ENCODE results near the gene LPP.

The LPP gene

GRCh38 chr3:188270423-188270972 is 116.5 kb downstream of the LPP start:
- DNase-seq (ENCODE audit: low read depth in 2 of 2, low spot score in 1 of 2) = no peak

- DNase-seq (ENCODE audit: low read depth in 2 of 2, low spot score in 1 of 2) = no peak
Measured at GRCh38 chr3:188271226-188271914, 117.4 kb downstream of the LPP start.

- DNase-seq (ENCODE audit: low read depth in 2 of 2, low spot score in 1 of 2) = no peak
Measured at GRCh38 chr3:188272481-188273372, 118.8 kb downstream of the LPP start.

GRCh38 chr3:188274249-188274915 is 120.4 kb downstream of the LPP start:
- no peak for DNase-seq (ENCODE audit: low read depth in 2 of 2, low spot score in 1 of 2)

GRCh38 chr3:188276375-188276774 is 122.4 kb downstream of the LPP start:
- no peak for DNase-seq (ENCODE audit: low read depth in 2 of 2, low spot score in 1 of 2)

- no peak for DNase-seq (ENCODE audit: low read depth in 2 of 2, low spot score in 1 of 2)
Measured at GRCh38 chr3:188278717-188279324, 124.9 kb downstream of the LPP start.

- DNase-seq (ENCODE audit: low read depth in 2 of 2, low spot score in 1 of 2) = no peak
Measured at GRCh38 chr3:188279502-188280335, 125.8 kb downstream of the LPP start.

GRCh38 chr3:188280627-188281026 is 126.7 kb downstream of the LPP start:
- DNase-seq (ENCODE audit: low read depth in 2 of 2, low spot score in 1 of 2) = no peak

- no peak for DNase-seq (ENCODE audit: low read depth in 2 of 2, low spot score in 1 of 2)
Measured at GRCh38 chr3:188282871-188283270, 128.9 kb downstream of the LPP start.

GRCh38 chr3:188283347-188283746 is 129.4 kb downstream of the LPP start:
- no peak for DNase-seq (ENCODE audit: low read depth in 2 of 2, low spot score in 1 of 2)

GRCh38 chr3:188284455-188285212 is 130.7 kb downstream of the LPP start:
- no peak for DNase-seq (ENCODE audit: low read depth in 2 of 2, low spot score in 1 of 2)

- no peak for DNase-seq (ENCODE audit: low read depth in 2 of 2, low spot score in 1 of 2)
Measured at GRCh38 chr3:188286087-188286513, 132.1 kb downstream of the LPP start.

GRCh38 chr3:188287339-188287738 is 133.4 kb downstream of the LPP start:
- DNase-seq (ENCODE audit: low read depth in 2 of 2, low spot score in 1 of 2) = no peak

GRCh38 chr3:188287762-188288505 is 134.0 kb downstream of the LPP start:
- no peak for DNase-seq (ENCODE audit: low read depth in 2 of 2, low spot score in 1 of 2)

- no peak for DNase-seq (ENCODE audit: low read depth in 2 of 2, low spot score in 1 of 2)
Measured at GRCh38 chr3:188292251-188292650, 138.3 kb downstream of the LPP start.

GRCh38 chr3:188292827-188293226 is 138.9 kb downstream of the LPP start:
- no peak for DNase-seq (ENCODE audit: low read depth in 2 of 2, low spot score in 1 of 2)

- DNase-seq (ENCODE audit: low read depth in 2 of 2, low spot score in 1 of 2) = no peak
Measured at GRCh38 chr3:188294113-188294512, 140.2 kb downstream of the LPP start.

GRCh38 chr3:188294823-188295487 is 141.0 kb downstream of the LPP start:
- no peak for DNase-seq (ENCODE audit: low read depth in 2 of 2, low spot score in 1 of 2)

Measured in stimulated activated CD8-positive, alpha-beta memory T cell treated with anti-CD3 and anti-CD28 coated beads, Interleukin-4, amount 100 ng/mL, for 4 hours (primary cell).